ENCODE measurements around the gene UNC13D.

Gene UNC13D

DNA sequence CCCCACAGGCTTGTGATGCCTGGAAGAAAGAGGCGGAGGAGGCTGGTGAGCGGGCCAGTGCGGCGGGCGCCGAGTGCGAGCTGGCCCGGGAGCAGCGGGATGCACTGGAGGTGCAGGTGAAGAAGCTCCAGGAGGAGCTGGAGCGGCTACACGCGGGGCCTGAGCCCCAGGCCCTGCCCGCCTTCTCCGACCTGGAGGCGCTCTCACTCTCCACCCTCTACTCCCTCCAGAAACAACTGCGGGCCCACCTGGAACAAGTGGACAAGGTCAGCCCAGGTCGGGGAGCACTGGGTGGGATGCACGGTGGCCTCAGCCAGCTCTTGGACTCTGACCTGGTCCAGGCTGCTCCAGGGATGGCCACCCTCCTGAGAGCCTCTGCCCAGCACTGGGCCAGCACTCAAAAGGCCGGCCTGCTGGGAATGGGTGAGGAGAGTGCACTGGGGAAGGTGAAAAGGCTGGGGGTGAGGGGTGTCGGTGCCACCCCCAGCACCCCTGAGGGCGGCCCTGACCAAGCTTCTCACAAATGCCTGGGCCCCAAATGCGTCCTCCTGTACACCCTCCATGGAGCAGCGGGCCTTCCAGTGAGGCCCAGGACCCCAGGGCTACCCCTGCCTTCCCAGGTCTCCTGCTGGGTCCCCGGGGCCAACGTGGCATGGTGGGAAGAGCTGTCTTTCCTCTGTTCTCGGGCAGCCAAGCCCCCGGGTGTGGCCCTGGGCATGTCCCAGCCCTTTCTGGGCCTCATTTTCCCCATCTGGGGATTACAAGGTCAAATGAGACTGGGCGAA is 20.8 kb downstream of the UNC13D start:
- no peaks in the 10 kb centered on the region for H3K4me1 ChIP-seq (ENCODE audit: control insufficient read depth, insufficient read depth, low read length, poor library complexity, severe bottlenecking)
- WGBS, 2 experiments (ENCODE audit: insufficient coverage in 2 of 2) = 94 to 95% methylated on average over 14 to 27 of the region's 28 CpGs

DNA sequence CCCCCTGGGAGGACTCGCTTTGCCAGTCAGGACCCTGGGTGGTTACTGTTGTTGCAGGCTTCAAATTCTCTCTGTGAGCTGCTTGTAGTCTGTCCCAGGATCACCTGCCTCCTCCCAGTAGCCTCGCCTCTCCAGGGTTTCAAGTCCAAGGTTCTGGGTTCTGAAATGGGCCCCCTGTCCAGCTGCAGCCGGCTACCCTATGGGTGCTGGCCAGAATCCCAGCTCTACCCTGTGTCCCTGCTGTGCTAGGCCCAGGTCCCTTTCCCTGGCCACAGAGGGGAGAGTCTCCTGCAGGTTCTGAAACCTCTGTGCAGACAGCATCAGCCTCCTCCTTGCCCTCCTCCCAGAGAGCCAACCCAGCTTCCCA is 21.4 kb downstream of the UNC13D start:
- no peak overlapping the region for H3K4me3 ChIP-seq (ENCODE audit: extremely low read depth, insufficient read depth, low read length, poor library complexity, severe bottlenecking)
- no peak overlapping the region for H3K27ac ChIP-seq (ENCODE audit: low read depth, low read length, severe bottlenecking)
- H3K36me3 ChIP-seq (ENCODE audit: control insufficient read depth, insufficient read depth, low read length) = peaks cover 65% of the 10 kb centered on the region
- no peaks in the 10 kb centered on the region for H3K9me3 ChIP-seq (ENCODE audit: control insufficient read depth, low read length)
- 97% methylated on average over 2 to 3 of the region's 3 CpGs for WGBS, 2 experiments (ENCODE audit: insufficient coverage in 2 of 2)
- no peaks in the 10 kb centered on the region for H3K4me1 ChIP-seq (ENCODE audit: control insufficient read depth, insufficient read depth, low read length, poor library complexity, severe bottlenecking)

More for the DNA sequence above, 20.8 kb downstream of the UNC13D start:
- Histone ChIP-seq H3K9me3 (ENCODE audit: control insufficient read depth, low read length) (no peaks in the 10 kb centered on the region), H3K4me3 (ENCODE audit: extremely low read depth, insufficient read depth, low read length, poor library complexity, severe bottlenecking) (no peak overlapping the region), H3K36me3 (ENCODE audit: control insufficient read depth, insufficient read depth, low read length) (peaks cover 58% of the 10 kb centered on the region), H3K27ac (ENCODE audit: low read depth, low read length, severe bottlenecking) (no peak overlapping the region)

DNA sequence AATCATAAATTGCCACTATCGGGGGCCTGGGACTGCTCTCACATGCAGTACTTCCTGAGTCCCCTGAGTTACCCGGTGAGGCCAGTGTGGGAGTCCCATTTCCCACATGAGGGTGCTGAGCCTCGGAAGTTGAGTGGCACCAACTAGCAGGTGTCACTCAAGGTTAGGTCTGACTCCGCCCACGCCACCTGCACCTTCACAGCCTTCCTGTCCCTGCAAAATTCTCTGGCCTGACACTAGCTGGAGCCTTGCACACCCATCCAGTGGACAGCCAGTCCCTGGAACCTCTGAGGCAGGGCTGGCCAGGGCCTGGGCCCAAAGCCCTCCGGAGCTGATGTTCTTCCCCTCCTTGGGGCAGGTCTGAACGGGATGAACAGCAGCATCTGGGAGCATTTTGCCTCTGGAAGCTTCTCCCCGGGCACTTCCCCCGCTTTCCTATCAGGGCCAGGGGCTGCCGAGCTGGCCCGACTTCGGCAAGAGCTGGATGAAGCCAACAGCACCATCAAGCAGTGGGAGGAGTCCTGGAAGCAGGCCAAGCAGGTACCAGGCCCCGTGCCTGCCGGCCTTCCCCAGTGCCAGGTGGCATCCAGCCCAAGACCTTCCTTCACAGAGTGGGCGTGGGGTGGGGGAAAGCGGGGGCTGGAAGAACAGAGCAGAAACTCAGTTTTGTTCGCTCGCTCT is 21.9 kb downstream of the UNC13D start:
- 97% methylated on average over 14 to 17 of the region's 18 CpGs for WGBS, 2 experiments (ENCODE audit: insufficient coverage in 2 of 2)
- Histone ChIP-seq H3K36me3 (ENCODE audit: control insufficient read depth, insufficient read depth, low read length) (peaks cover 70% of the 10 kb centered on the region), H3K9me3 (ENCODE audit: control insufficient read depth, low read length) (no peaks in the 10 kb centered on the region), H3K4me3 (ENCODE audit: extremely low read depth, insufficient read depth, low read length, poor library complexity, severe bottlenecking) (no peak overlapping the region), H3K27ac (ENCODE audit: low read depth, low read length, severe bottlenecking) (no peak overlapping the region), H3K4me1 (ENCODE audit: control insufficient read depth, insufficient read depth, low read length, poor library complexity, severe bottlenecking) (no peaks in the 10 kb centered on the region)

DNA sequence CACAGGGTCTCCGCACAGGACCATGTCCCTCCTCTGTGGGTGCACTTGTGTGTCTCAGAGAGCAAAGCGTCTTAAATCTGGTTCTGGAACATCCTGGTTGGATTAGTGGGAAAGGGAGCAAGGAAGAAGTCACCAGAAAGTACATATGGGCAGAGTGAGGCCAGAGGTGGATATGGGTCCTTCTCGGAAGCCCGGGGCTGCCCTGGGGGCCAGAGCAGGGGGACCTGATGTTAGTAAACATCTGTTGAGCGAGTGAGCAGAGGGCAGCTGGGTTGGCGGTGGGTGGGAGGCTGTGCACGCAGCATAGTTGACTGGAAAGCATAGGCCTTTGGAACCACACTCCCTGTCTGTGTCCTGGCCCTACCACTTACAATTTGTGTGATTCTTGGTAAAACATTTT is 22.7 kb downstream of the UNC13D start:
- H3K36me3 ChIP-seq (ENCODE audit: control insufficient read depth, insufficient read depth, low read length) = peaks cover 77% of the 10 kb centered on the region
- H3K9me3 ChIP-seq (ENCODE audit: control insufficient read depth, low read length) = no peaks in the 10 kb centered on the region
- H3K4me3 ChIP-seq (ENCODE audit: extremely low read depth, insufficient read depth, low read length, poor library complexity, severe bottlenecking) = no peak overlapping the region
- H3K27ac ChIP-seq (ENCODE audit: low read depth, low read length, severe bottlenecking) = no peak overlapping the region
- 97 to 98% methylated on average over 7 of the region's 7 CpGs for WGBS, 2 experiments (ENCODE audit: insufficient coverage in 2 of 2)
- H3K4me1 ChIP-seq (ENCODE audit: control insufficient read depth, insufficient read depth, low read length, poor library complexity, severe bottlenecking) = no peaks in the 10 kb centered on the region

DNA sequence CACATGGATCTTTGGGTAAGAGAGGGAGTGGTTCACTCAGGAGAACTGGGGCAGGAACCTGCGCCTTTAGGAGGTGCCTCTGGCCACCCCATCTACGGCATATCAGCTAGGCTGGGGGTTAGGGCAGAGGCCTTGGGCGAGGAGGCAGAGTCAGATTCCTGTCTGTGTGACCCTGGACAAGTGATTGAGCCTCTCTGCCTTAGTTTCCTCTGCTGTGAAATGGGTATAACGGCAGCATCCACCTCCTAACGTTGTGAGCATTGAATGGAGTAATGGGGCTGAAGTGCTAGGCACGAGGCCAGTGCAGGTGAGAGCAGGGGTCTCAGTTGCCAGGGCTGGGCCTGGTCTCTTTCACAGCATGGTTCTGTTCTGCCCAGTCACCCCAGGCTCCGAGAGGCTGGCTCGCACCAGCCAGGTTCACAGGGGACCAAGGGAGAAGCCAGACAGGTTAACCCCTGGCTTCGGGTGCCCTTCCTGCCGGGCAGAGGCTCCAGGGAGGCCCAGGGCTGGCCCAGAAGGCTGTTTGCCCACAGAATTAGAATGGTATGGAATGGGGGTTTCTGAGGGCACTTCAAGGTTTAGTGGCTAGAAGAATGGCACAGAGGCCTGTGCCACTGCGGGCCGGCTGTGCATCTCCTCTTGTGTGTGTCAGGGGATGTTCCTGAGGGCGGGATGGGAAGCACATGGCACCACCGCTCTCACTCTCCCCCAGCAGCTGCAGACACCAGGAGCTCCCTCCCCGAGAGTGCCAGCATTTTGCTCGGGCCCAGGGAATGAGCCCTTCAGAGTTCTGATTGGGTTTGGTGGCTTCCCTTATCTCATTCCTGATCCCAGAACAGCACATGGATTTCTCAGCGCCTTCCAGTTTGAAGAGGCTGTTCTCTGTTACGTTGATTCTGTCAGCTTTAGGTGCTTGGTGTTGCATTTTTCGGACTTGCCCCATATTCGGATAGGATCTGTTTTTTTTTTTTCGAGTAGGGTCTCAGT is 23.8 kb downstream of the UNC13D start:
- Histone ChIP-seq H3K4me3 (ENCODE audit: extremely low read depth, insufficient read depth, low read length, poor library complexity, severe bottlenecking) (no peak overlapping the region), H3K9me3 (ENCODE audit: control insufficient read depth, low read length) (no peaks in the 10 kb centered on the region), H3K36me3 (ENCODE audit: control insufficient read depth, insufficient read depth, low read length) (peaks cover 82% of the 10 kb centered on the region), H3K4me1 (ENCODE audit: control insufficient read depth, insufficient read depth, low read length, poor library complexity, severe bottlenecking) (peaks cover 2% of the 10 kb centered on the region), H3K27ac (ENCODE audit: low read depth, low read length, severe bottlenecking) (no peak overlapping the region)
- WGBS, 2 experiments (ENCODE audit: insufficient coverage in 2 of 2) = 86 to 92% methylated on average over 18 of the region's 21 CpGs

DNA sequence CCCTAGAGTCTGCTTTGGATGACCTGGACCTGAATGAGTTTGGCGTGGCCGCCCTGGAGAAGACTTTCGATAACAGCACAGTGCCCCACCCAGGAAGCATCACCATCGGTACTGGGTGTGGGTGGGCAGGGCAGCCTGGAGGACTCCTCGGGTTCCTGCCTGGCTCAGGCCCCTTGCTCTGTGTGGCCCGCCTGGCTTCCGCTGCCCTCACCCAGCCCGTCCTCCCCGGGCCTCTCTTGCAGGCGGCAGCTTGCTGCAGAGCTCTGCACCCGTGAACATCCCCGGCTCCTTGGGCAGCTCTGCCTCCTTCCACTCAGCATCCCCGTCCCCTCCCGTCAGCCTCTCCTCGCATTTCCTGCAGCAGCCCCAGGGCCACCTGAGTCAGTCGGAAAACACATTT is 24.5 kb downstream of the UNC13D start:
- Histone ChIP-seq H3K9me3 (ENCODE audit: control insufficient read depth, low read length) (no peaks in the 10 kb centered on the region), H3K27ac (ENCODE audit: low read depth, low read length, severe bottlenecking) (no peak overlapping the region), H3K36me3 (ENCODE audit: control insufficient read depth, insufficient read depth, low read length) (peaks cover 87% of the 10 kb centered on the region), H3K4me3 (ENCODE audit: extremely low read depth, insufficient read depth, low read length, poor library complexity, severe bottlenecking) (no peak overlapping the region), H3K4me1 (ENCODE audit: control insufficient read depth, insufficient read depth, low read length, poor library complexity, severe bottlenecking) (peaks cover 8% of the 10 kb centered on the region)
- WGBS, 2 experiments (ENCODE audit: insufficient coverage in 2 of 2) = 93 to 98% methylated on average over 9 to 16 of the region's 16 CpGs

DNA sequence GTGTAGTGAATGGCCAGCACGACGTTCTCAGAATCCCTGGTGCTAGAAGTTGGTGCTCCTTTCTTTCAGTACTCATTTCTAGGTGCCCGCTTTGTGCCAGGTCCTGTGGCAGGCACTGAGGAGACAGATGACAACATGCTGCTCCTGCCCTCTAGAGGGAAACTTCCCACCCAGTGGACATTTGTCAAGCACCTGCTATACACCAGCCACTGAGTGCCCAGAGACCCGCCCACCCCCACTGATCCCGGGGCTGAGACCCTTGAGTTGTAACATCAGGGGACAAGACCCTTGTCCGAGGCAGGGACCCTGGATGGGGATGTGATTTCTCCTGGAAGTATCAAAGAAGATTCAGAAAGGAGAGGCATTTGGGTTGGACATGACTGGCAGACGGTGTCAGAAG is 25.1 kb downstream of the UNC13D start:
- no peaks in the 10 kb centered on the region for H3K9me3 ChIP-seq (ENCODE audit: control insufficient read depth, low read length)
- peaks cover 14% of the 10 kb centered on the region for H3K4me1 ChIP-seq (ENCODE audit: control insufficient read depth, insufficient read depth, low read length, poor library complexity, severe bottlenecking)
- 98 to 100% methylated on average over 3 to 7 of the region's 7 CpGs for WGBS, 2 experiments (ENCODE audit: insufficient coverage in 2 of 2)
- peaks cover 86% of the 10 kb centered on the region for H3K36me3 ChIP-seq (ENCODE audit: control insufficient read depth, insufficient read depth, low read length)
- no peak overlapping the region for H3K27ac ChIP-seq (ENCODE audit: low read depth, low read length, severe bottlenecking)
- H3K4me3 ChIP-seq (ENCODE audit: extremely low read depth, insufficient read depth, low read length, poor library complexity, severe bottlenecking) = no peak overlapping the region

DNA sequence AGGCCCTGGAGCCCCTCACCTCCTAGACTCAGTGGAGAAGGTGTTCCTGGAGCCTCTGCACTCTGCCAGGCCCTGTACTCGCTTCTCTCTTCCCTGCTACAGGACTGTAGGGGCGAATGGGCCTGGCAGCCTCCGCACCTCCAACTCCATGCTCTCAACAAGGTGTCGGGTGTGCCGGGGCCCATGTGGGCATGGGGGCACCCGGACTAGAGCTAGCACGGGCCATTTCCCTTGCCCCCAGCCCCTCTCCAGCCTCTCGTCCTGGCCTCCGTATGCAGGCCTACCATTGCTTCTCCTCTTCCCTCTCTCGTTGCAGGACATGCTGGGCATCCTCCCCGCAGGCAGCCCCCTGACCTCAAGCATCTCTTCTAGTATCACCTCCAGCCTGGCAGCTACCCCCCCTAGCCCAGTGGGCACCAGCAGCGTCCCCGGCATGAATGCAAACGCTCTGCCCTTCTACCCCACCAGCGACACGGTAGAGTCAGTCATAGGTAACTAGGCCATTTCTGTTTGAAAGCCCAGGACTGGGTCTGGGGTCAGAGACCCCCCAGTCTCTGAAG is 25.8 kb downstream of the UNC13D start:
- H3K36me3 ChIP-seq (ENCODE audit: control insufficient read depth, insufficient read depth, low read length) = peaks cover 86% of the 10 kb centered on the region
- WGBS, 2 experiments (ENCODE audit: insufficient coverage in 2 of 2) = 93 to 96% methylated on average over 13 to 14 of the region's 16 CpGs
- no peak overlapping the region for H3K27ac ChIP-seq (ENCODE audit: low read depth, low read length, severe bottlenecking)

DNA sequence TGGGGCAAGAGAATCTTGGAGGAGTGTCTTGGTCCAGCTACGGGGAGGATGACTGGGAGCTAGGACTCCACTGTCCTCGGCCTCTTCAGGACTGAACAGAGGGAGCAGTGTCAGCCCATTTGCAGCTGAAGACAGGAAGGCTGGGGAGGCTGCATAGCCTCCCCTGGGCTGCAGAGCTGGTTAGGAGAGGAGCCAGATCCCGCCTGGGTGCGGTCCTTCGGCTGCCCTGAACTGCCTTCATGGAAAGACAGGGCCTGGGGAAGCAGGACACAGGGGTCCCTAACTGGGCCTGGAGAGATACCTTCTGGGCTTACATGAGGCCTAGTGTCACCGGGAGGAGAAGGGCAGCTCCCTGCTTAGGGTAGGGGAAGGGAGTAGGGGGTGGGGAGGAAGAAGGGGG is 26.6 kb downstream of the UNC13D start:
- Histone ChIP-seq H3K4me3 (ENCODE audit: extremely low read depth, insufficient read depth, low read length, poor library complexity, severe bottlenecking) (no peak overlapping the region), H3K4me1 (ENCODE audit: control insufficient read depth, insufficient read depth, low read length, poor library complexity, severe bottlenecking) (peaks cover 14% of the 10 kb centered on the region), H3K36me3 (ENCODE audit: control insufficient read depth, insufficient read depth, low read length) (peaks cover 86% of the 10 kb centered on the region), H3K27ac (ENCODE audit: low read depth, low read length, severe bottlenecking) (no peak overlapping the region), H3K9me3 (ENCODE audit: control insufficient read depth, low read length) (no peaks in the 10 kb centered on the region)
- 93 to 98% methylated on average over 5 of the region's 6 CpGs for WGBS, 2 experiments (ENCODE audit: insufficient coverage in 2 of 2)

More for the DNA sequence above, 25.8 kb downstream of the UNC13D start:
- H3K4me3 ChIP-seq (ENCODE audit: extremely low read depth, insufficient read depth, low read length, poor library complexity, severe bottlenecking) = no peak overlapping the region
- no peaks in the 10 kb centered on the region for H3K9me3 ChIP-seq (ENCODE audit: control insufficient read depth, low read length)
- H3K4me1 ChIP-seq (ENCODE audit: control insufficient read depth, insufficient read depth, low read length, poor library complexity, severe bottlenecking) = peaks cover 14% of the 10 kb centered on the region

DNA sequence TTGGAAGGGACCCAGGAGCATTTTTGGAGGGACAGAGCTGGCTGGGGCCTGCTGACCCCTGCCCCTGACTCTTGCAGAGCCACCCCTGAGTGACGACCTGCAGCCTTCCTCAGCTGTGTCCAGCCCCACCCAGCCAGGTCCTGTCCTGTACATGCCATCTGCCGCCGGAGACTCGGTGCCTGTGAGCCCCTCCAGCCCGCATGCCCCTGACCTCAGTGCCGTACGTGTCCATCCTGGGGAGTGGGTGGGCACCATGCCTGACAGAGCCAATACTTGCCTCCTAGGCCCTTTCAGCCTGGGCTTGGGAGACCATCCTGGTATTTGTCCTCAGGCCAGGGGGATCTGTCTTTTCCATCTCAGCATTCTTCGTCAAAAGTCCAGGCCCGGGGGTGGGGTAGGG is 27.5 kb downstream of the UNC13D start:
- WGBS, 2 experiments (ENCODE audit: insufficient coverage in 2 of 2) = 96 to 98% methylated on average over 7 to 9 of the region's 9 CpGs
- Histone ChIP-seq H3K9me3 (ENCODE audit: control insufficient read depth, low read length) (no peaks in the 10 kb centered on the region), H3K4me3 (ENCODE audit: extremely low read depth, insufficient read depth, low read length, poor library complexity, severe bottlenecking) (no peak overlapping the region), H3K27ac (ENCODE audit: low read depth, low read length, severe bottlenecking) (no peak overlapping the region), H3K36me3 (ENCODE audit: control insufficient read depth, insufficient read depth, low read length) (peaks cover 87% of the 10 kb centered on the region), H3K4me1 (ENCODE audit: control insufficient read depth, insufficient read depth, low read length, poor library complexity, severe bottlenecking) (peaks cover 14% of the 10 kb centered on the region)

All from mesodermal cell (in vitro differentiated cells).